Right renal pelvis (tissue), 4 donors: ENCODE data around the gene SAG. TPM values are rescaled to one million over a fixed set of nuclear protein-coding genes. Genes with fewer than 3 reads are reported as not detected.
"Not testable (repeated sequence)": the region's sequence is repeated elsewhere in the genome, so short reads cannot be mapped to it uniquely, and the experiment has no call there.

Experiments
- DNase-seq, 4 donors: peaks; one replicate each; pipeline ENCODE4 v3.0.0-alpha.2; 2013; ENCODE audit warnings: low read depth in 4 of 4, low spot score in 3 of 4, missing footprints in 1 of 4
- polyA plus RNA-seq, 4 donors: library from polyadenylated mRNA; unstranded; fragments of 120-200 nt; gene quantifications; one replicate each; pipeline ENCODE4 v1.2.1, GENCODE V29; 2013; ENCODE audit not compliant: insufficient read length in 4 of 4

The SAG gene
- polyA plus RNA-seq, 4 donors, result 0.07 to 0.10 (median 0.08) TPM

DNA sequence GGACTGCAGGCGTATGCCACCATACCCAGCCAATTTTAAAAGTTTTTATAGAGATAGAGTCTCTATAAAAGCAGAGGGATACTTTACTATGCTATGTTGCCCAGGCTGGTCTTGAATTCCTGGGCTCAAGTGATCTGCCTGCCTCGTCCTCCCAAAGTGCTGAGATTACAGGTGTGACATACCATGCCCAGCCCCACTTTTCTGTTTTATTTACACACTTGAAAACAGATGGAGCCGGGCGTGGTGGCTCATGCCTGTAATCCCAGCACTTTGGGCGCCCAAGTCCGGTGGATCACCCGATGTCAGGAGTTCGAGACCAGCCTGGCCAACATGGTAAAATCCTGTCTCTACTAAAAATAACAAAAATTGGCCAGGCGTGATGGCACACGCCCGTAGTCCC is 67.2 kb downstream of the SAG start:
- DNase-seq, result not testable (repeated sequence)

DNA sequence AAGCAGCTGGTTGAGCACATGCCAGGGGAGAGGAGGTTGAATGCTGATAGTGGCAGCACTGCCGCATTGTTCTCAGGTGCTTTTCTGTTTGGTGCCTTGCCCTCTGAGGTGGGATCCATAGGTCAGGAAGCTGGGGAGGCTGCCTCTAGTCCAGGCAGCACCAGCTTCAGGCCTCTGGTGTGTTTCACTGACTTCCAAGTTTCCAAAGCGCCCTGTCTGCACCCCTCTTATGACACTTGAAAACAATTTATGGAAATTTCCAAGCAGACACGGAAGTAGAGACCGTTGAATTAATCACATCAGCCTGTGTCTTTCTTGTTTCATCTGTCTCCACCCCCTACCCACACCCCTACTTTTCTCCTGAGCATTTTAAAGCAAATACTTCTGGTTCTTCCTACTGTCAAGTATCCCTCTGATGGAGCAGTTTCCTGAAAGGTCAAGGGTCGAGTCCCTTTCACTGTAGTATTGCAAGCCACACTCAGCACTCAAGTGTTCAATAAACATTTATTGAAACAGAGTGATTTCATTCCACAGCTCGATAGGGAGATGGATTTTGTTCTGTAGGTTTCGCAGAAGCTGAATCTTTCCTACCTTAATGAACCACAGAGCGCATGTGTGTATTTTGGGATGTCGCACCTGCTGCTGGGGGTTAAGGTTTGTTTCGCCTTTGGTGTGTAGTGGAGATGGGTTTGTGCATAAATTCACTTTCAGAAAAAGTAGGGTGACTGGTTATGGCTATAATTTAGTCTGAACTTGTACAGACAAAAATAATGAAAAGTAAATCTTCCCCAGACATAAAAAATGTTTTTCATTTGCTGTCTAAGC is 68.1 kb downstream of the SAG start:
- DNase-seq, result no peak

DNA sequence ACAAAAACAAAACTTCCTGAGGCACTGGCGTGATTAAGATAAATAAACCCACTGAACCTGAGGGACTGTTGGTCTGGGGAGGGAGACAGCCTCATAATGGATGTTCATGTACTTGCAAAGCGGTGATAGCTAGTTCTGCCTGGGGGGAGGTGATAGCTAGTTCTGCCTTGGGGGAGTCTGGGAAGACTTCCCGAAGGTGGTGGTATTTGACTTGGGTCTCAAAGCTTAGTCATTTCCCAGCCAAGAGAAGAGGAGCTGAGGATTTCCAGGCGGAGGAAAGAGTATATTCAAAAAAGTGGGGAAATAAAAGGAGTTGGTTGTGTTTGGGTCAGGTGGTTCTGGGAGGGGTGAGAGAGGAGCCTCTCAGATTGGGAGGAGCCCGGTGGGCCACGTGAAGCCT is 71.4 kb downstream of the SAG start:
- DNase-seq, result no peak

DNA sequence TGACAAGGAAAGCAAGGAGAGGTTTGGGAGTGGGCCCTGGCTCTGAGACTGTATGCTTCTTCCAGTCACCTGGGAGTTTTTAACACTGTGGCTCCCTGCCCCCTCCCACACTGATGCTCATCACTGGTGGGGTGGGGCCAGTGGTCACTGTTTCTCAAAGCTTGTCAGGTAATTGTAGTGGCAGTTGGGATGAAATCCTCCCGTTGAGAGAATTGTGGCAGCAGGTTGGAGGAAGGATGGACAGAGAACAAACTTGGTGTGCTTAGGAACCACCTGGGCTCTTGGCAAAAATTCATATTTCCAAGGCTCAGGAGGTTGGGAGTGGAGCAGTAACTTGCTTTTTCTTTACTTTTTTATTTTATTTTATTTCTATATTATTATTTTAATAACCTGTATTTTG is 71.8 kb downstream of the SAG start:
- no peak for DNase-seq

GRCh38 chr2:233380132-233380895 is 72.7 kb downstream of the SAG start:
- DNase-seq, result no peak

GRCh38 chr2:233380995-233381637 is 73.5 kb downstream of the SAG start:
- DNase-seq, result no peak

DNA sequence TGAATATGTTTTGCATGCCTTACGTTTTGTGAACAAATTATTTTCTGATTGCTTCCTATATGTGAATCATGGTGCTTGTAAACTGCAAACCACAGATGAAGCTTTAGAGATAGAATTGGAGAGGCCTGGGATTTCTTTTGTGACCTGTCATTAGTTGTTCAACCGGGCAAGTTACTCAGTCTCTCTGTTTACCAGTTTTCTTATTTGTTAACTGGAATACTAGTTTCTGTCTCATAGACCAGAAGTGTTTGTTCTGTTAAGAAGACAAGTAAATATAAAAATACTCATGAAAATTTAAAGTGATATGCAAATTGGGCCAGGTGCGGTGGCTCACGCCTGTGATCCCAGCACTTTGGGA is 74.0 kb downstream of the SAG start:
- no peak for DNase-seq

GRCh38 chr2:233384015-233384414 is 76.4 kb downstream of the SAG start:
- no peak for DNase-seq

GRCh38 chr2:233384811-233385488 is 77.3 kb downstream of the SAG start:
- DNase-seq, result no peak

GRCh38 chr2:233385489-233386044 is 78.0 kb downstream of the SAG start:
- no peak for DNase-seq

DNA sequence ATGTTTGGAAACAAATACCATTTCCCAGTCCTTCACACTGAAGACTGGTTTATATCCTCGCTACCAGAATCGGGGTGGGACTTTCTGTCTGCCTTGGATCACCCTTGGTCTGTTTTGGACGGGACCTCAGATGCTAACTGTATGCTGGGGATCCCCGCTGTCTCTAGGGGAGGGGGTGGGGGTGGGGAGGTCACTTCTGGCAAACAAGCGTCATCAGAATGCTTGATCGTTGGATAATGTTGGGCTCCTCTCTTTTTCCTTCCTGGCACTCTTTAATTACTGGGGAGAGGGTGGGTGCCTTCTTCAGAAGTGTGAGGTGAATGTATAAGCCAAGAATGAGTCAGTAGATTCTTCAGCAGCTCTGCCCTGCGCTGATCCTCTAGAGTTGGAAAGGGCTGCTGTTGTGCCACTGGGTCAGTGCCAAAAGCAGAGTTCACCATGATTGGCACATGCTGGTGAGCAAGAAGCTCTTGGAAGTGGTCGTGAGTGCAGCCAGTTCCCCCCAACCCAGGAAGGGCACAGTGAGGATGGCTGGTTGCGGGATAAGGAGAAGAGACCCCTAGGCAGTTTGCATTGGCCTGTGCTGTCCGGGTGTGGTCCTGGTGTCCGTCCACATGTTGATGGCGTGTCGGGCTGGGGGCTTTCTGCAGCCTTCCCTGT is 78.9 kb downstream of the SAG start:
- DNase-seq, result no peak

DNA sequence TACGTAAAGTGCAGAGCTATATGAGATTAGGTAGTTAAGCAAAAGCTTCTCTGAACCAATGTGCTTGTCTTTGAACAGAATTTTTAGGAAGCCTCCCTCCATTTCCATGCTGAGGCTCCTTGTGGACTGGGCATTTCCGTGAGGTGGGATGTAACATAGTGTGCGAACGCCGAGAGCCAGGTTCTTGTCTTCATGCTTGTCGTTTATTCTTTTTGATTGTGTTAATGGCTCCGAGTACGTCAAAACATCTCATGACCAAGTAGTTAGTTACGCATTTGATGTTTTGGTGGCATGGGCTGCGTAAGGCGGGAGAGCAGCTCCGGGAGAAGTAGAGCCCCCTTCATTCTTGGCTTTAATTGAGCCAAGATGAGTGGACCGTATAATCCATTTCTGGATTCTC is 79.6 kb downstream of the SAG start:
- DNase-seq, result no peak

- peak; percentile 75 to 82 (median 79) for DNase-seq
These were observed 80.3 kb downstream of the SAG start for GRCh38 chr2:233387667-233388528.

- no peak for DNase-seq
These were observed 82.0 kb downstream of the SAG start for GRCh38 chr2:233389601-233390125.

GRCh38 chr2:233395687-233396086 is 88.1 kb downstream of the SAG start:
- DNase-seq, result no peak
